ENCODE measurements around the gene TYR.
"Not testable (repeated sequence)": the region's sequence is repeated elsewhere in the genome, so short reads cannot be mapped to it uniquely, and the experiment has no call there.

GRCh38 chr11:89295023-89295422, 117.3 kb downstream of the TYR start:
- TF ChIP-seq RARB (CRISPR knock-in tag; IDR thresholded peaks at IDR 0.05); PPARA (CRISPR knock-in tag; IDR thresholded peaks at IDR 0.05; ENCODE audit: borderline replicate concordance); TSHZ2 (CRISPR knock-in tag; IDR thresholded peaks at IDR 0.05); ISL1 (CRISPR knock-in tag; IDR thresholded peaks at IDR 0.05); ZNF70 (CRISPR knock-in tag; IDR thresholded peaks at IDR 0.05); SNAI2 (CRISPR knock-in tag; IDR thresholded peaks at IDR 0.05); PATZ1 (CRISPR knock-in tag; IDR thresholded peaks at IDR 0.05; ENCODE audit: borderline replicate concordance); ESRRG (CRISPR knock-in tag; IDR thresholded peaks at IDR 0.05); ZFP30 (CRISPR knock-in tag; IDR thresholded peaks at IDR 0.05); BACH2 (CRISPR knock-in tag; IDR thresholded peaks at IDR 0.05; ENCODE audit: borderline replicate concordance): not testable (repeated sequence)
